ENCODE results near the gene TTC23L.

TTC23L gene

GRCh38 chr5:34870382-34870781, 31.4 kb downstream of the TTC23L start:
- Histone ChIP-seq H3K36me3 (ENCODE audit: control insufficient read depth, insufficient read depth, low read length) (no peaks in the 10 kb centered on the region), H3K79me2 (no peaks in the 10 kb centered on the region), H3K4me2 (ENCODE audit: low read length) (no peak overlapping the region), H3K9ac (no peak overlapping the region), H3K27me3 (ENCODE audit: control insufficient read depth, insufficient read depth, low read length) (no peaks in the 10 kb centered on the region), H2AFZ (no peak overlapping the region), H3K27ac (no peak overlapping the region), H3K4me3 (ENCODE audit: low read depth, low read length) (no peak overlapping the region), H3K9me3 (ENCODE audit: control insufficient read depth, low read length) (no peaks in the 10 kb centered on the region), H3K4me1 (peaks cover 5% of the 10 kb centered on the region)
- TF ChIP-seq, protein P1, sequence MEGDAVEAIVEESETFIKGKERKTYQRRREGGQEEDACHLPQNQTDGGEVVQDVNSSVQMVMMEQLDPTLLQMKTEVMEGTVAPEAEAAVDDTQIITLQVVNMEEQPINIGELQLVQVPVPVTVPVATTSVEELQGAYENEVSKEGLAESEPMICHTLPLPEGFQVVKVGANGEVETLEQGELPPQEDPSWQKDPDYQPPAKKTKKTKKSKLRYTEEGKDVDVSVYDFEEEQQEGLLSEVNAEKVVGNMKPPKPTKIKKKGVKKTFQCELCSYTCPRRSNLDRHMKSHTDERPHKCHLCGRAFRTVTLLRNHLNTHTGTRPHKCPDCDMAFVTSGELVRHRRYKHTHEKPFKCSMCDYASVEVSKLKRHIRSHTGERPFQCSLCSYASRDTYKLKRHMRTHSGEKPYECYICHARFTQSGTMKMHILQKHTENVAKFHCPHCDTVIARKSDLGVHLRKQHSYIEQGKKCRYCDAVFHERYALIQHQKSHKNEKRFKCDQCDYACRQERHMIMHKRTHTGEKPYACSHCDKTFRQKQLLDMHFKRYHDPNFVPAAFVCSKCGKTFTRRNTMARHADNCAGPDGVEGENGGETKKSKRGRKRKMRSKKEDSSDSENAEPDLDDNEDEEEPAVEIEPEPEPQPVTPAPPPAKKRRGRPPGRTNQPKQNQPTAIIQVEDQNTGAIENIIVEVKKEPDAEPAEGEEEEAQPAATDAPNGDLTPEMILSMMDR (IDR thresholded peaks at IDR 0.05) = no peak

- Histone ChIP-seq H3K9me3 (ENCODE audit: control insufficient read depth, low read length) (no peaks in the 10 kb centered on the region), H3K9ac (no peak overlapping the region), H3K79me2 (no peaks in the 10 kb centered on the region), H3K27ac (no peak overlapping the region), H3K4me3 (ENCODE audit: low read depth, low read length) (no peak overlapping the region), H3K36me3 (ENCODE audit: control insufficient read depth, insufficient read depth, low read length) (no peaks in the 10 kb centered on the region), H3K4me2 (ENCODE audit: low read length) (no peak overlapping the region), H3K27me3 (ENCODE audit: control insufficient read depth, insufficient read depth, low read length) (no peaks in the 10 kb centered on the region), H2AFZ (no peak overlapping the region), H3K4me1 (peaks cover 5% of the 10 kb centered on the region)
- TF ChIP-seq, protein P1 (IDR thresholded peaks at IDR 0.05) = no peak
Measured at GRCh38 chr5:34876275-34876674, 37.3 kb downstream of the TTC23L start.

- no peaks in the 10 kb centered on the region for H3K9me3 ChIP-seq (ENCODE audit: control insufficient read depth, low read length)
- TF ChIP-seq, protein P1 (IDR thresholded peaks at IDR 0.05) = no peak
- H3K4me2 ChIP-seq (ENCODE audit: low read length) = no peak overlapping the region
- no peaks in the 10 kb centered on the region for H3K36me3 ChIP-seq (ENCODE audit: control insufficient read depth, insufficient read depth, low read length)
- no peaks in the 10 kb centered on the region for H3K79me2 ChIP-seq
- no peaks in the 10 kb centered on the region for H3K27me3 ChIP-seq (ENCODE audit: control insufficient read depth, insufficient read depth, low read length)
- H3K4me1 ChIP-seq = no peaks in the 10 kb centered on the region
- no peak overlapping the region for H2AFZ ChIP-seq
- no peak overlapping the region for H3K9ac ChIP-seq
- H3K4me3 ChIP-seq (ENCODE audit: low read depth, low read length) = no peak overlapping the region
- H3K27ac ChIP-seq = no peak overlapping the region
Measured at GRCh38 chr5:34881246-34881645, 42.3 kb downstream of the TTC23L start.

GRCh38 chr5:34886392-34887119, 47.6 kb downstream of the TTC23L start:
- Histone ChIP-seq H3K9me3 (ENCODE audit: control insufficient read depth, low read length) (no peaks in the 10 kb centered on the region), H3K4me1 (no peaks in the 10 kb centered on the region), H3K27me3 (ENCODE audit: control insufficient read depth, insufficient read depth, low read length) (no peaks in the 10 kb centered on the region), H3K4me2 (ENCODE audit: low read length) (no peak overlapping the region), H3K4me3 (ENCODE audit: low read depth, low read length) (no peak overlapping the region), H3K36me3 (ENCODE audit: control insufficient read depth, insufficient read depth, low read length) (no peaks in the 10 kb centered on the region), H2AFZ (no peak overlapping the region), H3K9ac (no peak overlapping the region), H3K27ac (no peak overlapping the region), H3K79me2 (no peaks in the 10 kb centered on the region)
- TF ChIP-seq, protein P1 (IDR thresholded peaks at IDR 0.05) = no peak

DNA sequence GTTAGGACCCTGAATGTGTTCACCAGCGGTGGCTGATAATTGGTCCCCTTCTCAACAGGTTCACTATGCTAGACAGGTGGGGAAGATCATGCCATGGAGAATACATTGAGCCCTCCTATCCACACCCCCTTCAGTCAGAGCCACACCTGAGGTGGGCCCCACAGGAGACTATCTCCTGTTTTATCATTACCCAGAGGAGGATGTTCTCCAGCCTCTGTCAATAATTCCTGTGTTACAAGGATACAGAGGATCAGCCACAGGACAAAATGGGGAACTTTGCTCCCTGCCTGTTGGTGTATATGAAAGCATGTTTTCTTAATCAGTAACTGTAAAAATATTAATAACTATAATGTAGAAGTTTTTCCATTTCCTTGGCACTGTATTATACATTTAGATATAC, 50.4 kb downstream of the TTC23L start:
- H3K79me2 ChIP-seq = no peaks in the 10 kb centered on the region
- H3K4me3 ChIP-seq (ENCODE audit: low read depth, low read length) = no peak overlapping the region
- H3K9me3 ChIP-seq (ENCODE audit: control insufficient read depth, low read length) = no peaks in the 10 kb centered on the region
- H3K36me3 ChIP-seq (ENCODE audit: control insufficient read depth, insufficient read depth, low read length) = no peaks in the 10 kb centered on the region
- H2AFZ ChIP-seq = no peak overlapping the region
- H3K27ac ChIP-seq = no peak overlapping the region
- no peaks in the 10 kb centered on the region for H3K27me3 ChIP-seq (ENCODE audit: control insufficient read depth, insufficient read depth, low read length)
- no peaks in the 10 kb centered on the region for H3K4me1 ChIP-seq
- no peak overlapping the region for H3K4me2 ChIP-seq (ENCODE audit: low read length)
- TF ChIP-seq, protein P1 (IDR thresholded peaks at IDR 0.05) = no peak
- no peak overlapping the region for H3K9ac ChIP-seq
